ENCODE results near the gene SPATA31C1. TPM values are rescaled to one million over a fixed set of nuclear protein-coding genes. Genes with fewer than 3 reads are reported as not detected.

Gene SPATA31C1
- total and polyA plus RNA-seq, 2 donors (not counting 1 experiment from before 2014, with no cell fraction given), result not detected

- no peak for DNase-seq (ENCODE audit: low read depth in 2 of 2)
- H2AFZ ChIP-seq (ENCODE audit: low read length), result no peak overlapping the region
- H3K4me1 ChIP-seq (ENCODE audit: control insufficient read depth, extremely low read depth, insufficient read depth, low read length), result no peaks in the 10 kb centered on the region
- no peak overlapping the region for H3K4me3 ChIP-seq (replicated peaks in 1 of 4; ENCODE audit: control extremely low read depth in 1 of 4, insufficient read depth in 1 of 4, low read depth in 3 of 4, low read length in 4 of 4)
- H3K4me2 ChIP-seq (ENCODE audit: extremely low read depth, insufficient read depth, low read length), result no peak overlapping the region
- no peaks in the 10 kb centered on the region for H4K20me1 ChIP-seq (ENCODE audit: control insufficient read depth, extremely low read depth, insufficient read depth, low read length)
- H3K9ac ChIP-seq (ENCODE audit: insufficient read depth, low read length), result no peak overlapping the region
- no peaks in the 10 kb centered on the region for H3K36me3 ChIP-seq (ENCODE audit: control insufficient read depth, insufficient read depth, low read length)
- no peaks in the 10 kb centered on the region for H3K9me3 ChIP-seq (ENCODE audit: control insufficient read depth, insufficient read depth, low read depth, low read length)
- H3K27me3 ChIP-seq (ENCODE audit: control insufficient read depth, insufficient read depth, low read length), result no peaks in the 10 kb centered on the region
- no peak overlapping the region for H3K27ac ChIP-seq (ENCODE audit: insufficient read depth, low read length)
- no peaks in the 10 kb centered on the region for H3K79me2 ChIP-seq (ENCODE audit: control insufficient read depth, insufficient read depth, low read length)
- TF ChIP-seq EZH2 (IDR thresholded peaks at IDR 0.05; ENCODE audit: low read length, missing control alignments) (no peak), CTCF (conservative IDR thresholded peaks at IDR 0.05 in 1 of 2, IDR thresholded peaks at IDR 0.05 in 1 of 2; ENCODE audit: low read depth in 1 of 2, low read length in 2 of 2) (no peak)
These were observed 47.1 kb downstream of the SPATA31C1 start for GRCh38 chr9:87964826-87965225.

- DNase-seq (ENCODE audit: low read depth in 2 of 2), result no peak
- Histone ChIP-seq H2AFZ (ENCODE audit: low read length) (no peak overlapping the region), H3K27me3 (ENCODE audit: control insufficient read depth, insufficient read depth, low read length) (no peaks in the 10 kb centered on the region), H3K27ac (ENCODE audit: insufficient read depth, low read length) (no peak overlapping the region), H3K9ac (ENCODE audit: insufficient read depth, low read length) (no peak overlapping the region), H3K36me3 (ENCODE audit: control insufficient read depth, insufficient read depth, low read length) (no peaks in the 10 kb centered on the region), H4K20me1 (ENCODE audit: control insufficient read depth, extremely low read depth, insufficient read depth, low read length) (no peaks in the 10 kb centered on the region), H3K4me1 (ENCODE audit: control insufficient read depth, extremely low read depth, insufficient read depth, low read length) (no peaks in the 10 kb centered on the region), H3K4me3 (replicated peaks in 1 of 4; ENCODE audit: control extremely low read depth in 1 of 4, insufficient read depth in 1 of 4, low read depth in 3 of 4, low read length in 4 of 4) (no peak overlapping the region), H3K4me2 (ENCODE audit: extremely low read depth, insufficient read depth, low read length) (no peak overlapping the region), H3K79me2 (ENCODE audit: control insufficient read depth, insufficient read depth, low read length) (no peaks in the 10 kb centered on the region), H3K9me3 (ENCODE audit: control insufficient read depth, insufficient read depth, low read depth, low read length) (no peaks in the 10 kb centered on the region)
- TF ChIP-seq EZH2 (IDR thresholded peaks at IDR 0.05; ENCODE audit: low read length, missing control alignments) (no peak), CTCF (conservative IDR thresholded peaks at IDR 0.05 in 1 of 2, IDR thresholded peaks at IDR 0.05 in 1 of 2; ENCODE audit: low read depth in 1 of 2, low read length in 2 of 2) (no peak)
These were observed 50.4 kb downstream of the SPATA31C1 start for GRCh38 chr9:87968155-87968554.

- H3K9ac ChIP-seq (ENCODE audit: insufficient read depth, low read length), result no peak overlapping the region
- no peak overlapping the region for H3K4me3 ChIP-seq (replicated peaks in 1 of 4; ENCODE audit: control extremely low read depth in 1 of 4, insufficient read depth in 1 of 4, low read depth in 3 of 4, low read length in 4 of 4)
- H3K4me1 ChIP-seq (ENCODE audit: control insufficient read depth, extremely low read depth, insufficient read depth, low read length), result peaks cover 2% of the 10 kb centered on the region
- H3K4me2 ChIP-seq (ENCODE audit: extremely low read depth, insufficient read depth, low read length), result no peak overlapping the region
- no peaks in the 10 kb centered on the region for H4K20me1 ChIP-seq (ENCODE audit: control insufficient read depth, extremely low read depth, insufficient read depth, low read length)
- TF ChIP-seq CTCF (conservative IDR thresholded peaks at IDR 0.05 in 1 of 2, IDR thresholded peaks at IDR 0.05 in 1 of 2; ENCODE audit: low read depth in 1 of 2, low read length in 2 of 2) (no peak), EZH2 (IDR thresholded peaks at IDR 0.05; ENCODE audit: low read length, missing control alignments) (no peak)
- no peaks in the 10 kb centered on the region for H3K36me3 ChIP-seq (ENCODE audit: control insufficient read depth, insufficient read depth, low read length)
- no peaks in the 10 kb centered on the region for H3K79me2 ChIP-seq (ENCODE audit: control insufficient read depth, insufficient read depth, low read length)
- H3K9me3 ChIP-seq (ENCODE audit: control insufficient read depth, insufficient read depth, low read depth, low read length), result no peaks in the 10 kb centered on the region
- no peaks in the 10 kb centered on the region for H3K27me3 ChIP-seq (ENCODE audit: control insufficient read depth, insufficient read depth, low read length)
- DNase-seq (ENCODE audit: low read depth in 2 of 2), result no peak
- H3K27ac ChIP-seq (ENCODE audit: insufficient read depth, low read length), result no peak overlapping the region
- no peak overlapping the region for H2AFZ ChIP-seq (ENCODE audit: low read length)
These were observed 52.8 kb downstream of the SPATA31C1 start for GRCh38 chr9:87970602-87971001.

Data from fibroblast of lung (primary cell).